NCI-H1436 (cell line): ENCODE measurements around the gene C11orf91.
"Not testable (repeated sequence)": the region's sequence is repeated elsewhere in the genome, so short reads cannot be mapped to it uniquely, and the experiment has no call there.

Experiments
- DNase-seq: peaks from one replicate; lab custom pipeline; 2025; lab: John Stamatoyannopoulos, UW

C11orf91 gene

DNA sequence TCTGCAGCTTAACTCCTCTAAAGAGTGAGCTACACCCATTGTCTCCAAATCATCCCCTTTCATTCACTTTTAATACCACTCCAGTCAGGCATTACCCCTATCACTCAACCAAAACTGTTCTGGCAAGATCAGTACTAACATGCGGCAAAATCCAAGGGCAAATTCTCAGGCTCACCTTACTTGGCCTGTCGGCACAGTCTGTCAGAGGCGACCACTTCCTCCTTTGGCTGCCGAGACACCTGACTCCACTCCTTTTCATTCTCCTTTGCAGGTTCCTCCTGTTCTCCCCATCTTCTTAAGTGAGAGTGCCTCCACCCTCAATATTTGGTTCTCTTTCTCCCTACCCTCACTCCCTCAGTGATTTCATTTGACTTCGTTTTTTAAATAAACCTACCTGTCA is 4.2 kb downstream of the C11orf91 start:
- no peak for DNase-seq

DNA sequence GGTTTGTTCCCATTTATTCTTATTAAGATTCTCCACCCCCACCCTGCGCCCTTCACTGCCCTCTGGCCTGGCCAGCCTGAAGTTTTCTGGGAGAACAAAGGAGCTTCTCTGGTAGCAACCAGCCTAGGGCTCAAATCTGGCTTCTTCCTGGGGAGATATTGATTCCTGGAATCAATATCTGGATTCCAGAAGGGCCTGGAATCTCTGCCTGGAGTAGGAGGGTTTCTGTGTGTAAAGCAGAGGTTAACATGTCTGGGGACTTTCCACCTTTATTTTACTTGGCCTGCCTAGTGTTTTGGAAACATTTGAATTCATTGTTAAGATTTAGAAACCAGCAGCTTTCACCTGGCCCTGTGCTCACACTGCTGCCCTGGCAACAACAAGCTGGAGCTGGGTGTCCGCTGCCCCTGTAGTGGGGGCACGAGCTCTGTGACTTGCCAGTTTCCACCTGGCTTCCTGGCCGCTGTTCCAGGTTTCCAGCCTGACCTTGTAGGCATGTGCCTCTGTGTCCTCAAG is 5.5 kb downstream of the C11orf91 start:
- no peak for DNase-seq

GRCh38 chr11:33694346-33695050 is 6.1 kb downstream of the C11orf91 start:
- no peak for DNase-seq

- DNase-seq = no peak
Measured at GRCh38 chr11:33692541-33692940, 8.1 kb downstream of the C11orf91 start.

GRCh38 chr11:33692013-33692504 is 8.6 kb downstream of the C11orf91 start:
- DNase-seq = no peak

- no peak for DNase-seq
Measured at GRCh38 chr11:33691066-33691864, 9.4 kb downstream of the C11orf91 start.

DNA sequence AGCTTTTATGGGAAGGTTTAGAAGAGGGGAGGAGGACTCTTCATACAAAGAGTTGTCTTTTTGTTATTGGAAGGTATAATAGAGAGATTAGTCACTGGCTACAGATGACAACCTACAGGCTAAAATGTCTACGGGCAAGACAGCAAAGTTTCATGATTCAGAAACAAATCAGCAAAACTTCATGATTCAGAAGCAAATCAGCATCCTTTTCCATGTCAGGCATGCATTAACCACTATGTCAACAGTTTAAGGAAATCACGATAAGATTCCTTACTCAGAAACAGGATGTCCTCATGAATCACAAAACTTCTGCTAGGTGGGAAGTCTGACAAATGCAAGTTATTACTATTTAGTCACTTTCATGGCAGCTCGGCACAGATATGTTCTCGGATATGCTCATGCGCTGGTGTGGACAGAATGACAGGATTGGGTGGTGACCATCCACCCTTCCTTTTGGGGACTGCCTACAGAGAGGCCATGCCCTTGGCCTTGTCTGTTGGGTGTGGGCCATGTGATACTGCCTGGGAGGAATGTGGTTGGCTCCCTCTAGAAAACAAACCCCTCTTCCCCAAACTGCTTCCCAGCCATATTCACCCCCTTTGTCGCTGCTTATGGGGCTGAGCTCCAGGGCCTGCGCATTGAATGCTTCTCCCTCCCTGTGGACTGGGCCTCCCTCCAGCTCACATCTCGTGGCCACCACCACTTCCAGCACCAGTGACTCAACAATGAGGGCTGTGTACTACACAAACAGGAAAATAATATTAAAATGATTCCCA is 10.1 kb downstream of the C11orf91 start:
- no peak for DNase-seq

- no peak for DNase-seq
Measured at GRCh38 chr11:33689501-33689900, 11.1 kb downstream of the C11orf91 start.

GRCh38 chr11:33689085-33689484 is 11.5 kb downstream of the C11orf91 start:
- no peak for DNase-seq

GRCh38 chr11:33687733-33688479 is 12.7 kb downstream of the C11orf91 start:
- peak; percentile 56 for DNase-seq

- no peak for DNase-seq
Measured at GRCh38 chr11:33685082-33685481, 15.5 kb downstream of the C11orf91 start.

DNA sequence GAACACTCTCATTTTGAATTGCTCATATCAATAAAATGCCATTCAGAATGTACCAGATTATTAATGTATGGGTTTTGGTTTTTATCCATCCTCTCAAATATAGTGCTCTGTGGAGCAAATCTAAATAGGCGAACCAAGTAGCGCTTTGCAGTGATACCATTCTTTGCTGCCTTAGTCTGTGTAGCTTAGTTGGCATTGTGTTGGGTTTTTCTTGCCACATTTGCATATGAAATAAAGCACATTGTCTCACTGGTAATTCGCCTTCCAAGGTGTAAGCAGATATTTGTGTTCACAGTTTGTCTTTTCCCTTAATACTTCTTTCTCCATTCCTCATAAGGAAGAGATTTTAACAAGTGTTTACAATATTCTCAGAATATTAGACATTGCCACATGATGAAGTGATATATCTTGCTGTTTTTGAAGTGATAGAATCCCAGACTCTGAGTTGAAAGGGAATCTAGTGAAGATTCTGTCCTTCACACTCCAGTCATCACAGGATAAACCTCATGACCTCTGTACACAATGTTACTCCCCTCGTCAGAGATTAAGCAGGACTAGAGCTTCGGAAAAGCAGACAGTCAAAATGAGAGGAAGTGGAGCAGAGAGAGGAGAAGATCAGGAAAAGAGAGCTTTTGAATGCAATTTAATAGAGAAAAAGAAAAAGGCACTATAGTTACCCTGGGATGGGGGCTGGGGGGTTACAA is 16.5 kb downstream of the C11orf91 start:
- DNase-seq = no peak

GRCh38 chr11:33682446-33682845 is 18.2 kb downstream of the C11orf91 start:
- DNase-seq = no peak

GRCh38 chr11:33682019-33682418 is 18.6 kb downstream of the C11orf91 start:
- DNase-seq = no peak

DNA sequence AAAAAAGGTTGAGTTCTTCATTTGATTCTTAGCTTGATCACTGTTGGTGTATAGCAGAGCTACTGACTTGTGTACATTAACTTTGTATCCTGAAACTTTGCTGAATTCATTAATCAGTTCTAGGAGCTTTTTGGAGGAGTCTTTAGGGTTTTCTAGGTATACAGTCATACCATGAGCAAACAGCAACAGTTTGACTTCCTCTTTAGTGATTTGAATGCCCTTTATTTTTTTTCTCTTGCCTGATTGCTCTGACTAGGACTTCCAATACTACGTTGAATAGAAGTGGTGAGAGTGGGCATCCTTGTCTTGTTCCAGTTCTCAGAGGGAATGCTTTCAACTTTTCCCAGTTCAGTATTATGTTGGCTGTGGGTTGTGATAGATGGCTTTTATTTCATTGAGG is 22.0 kb downstream of the C11orf91 start:
- DNase-seq = not testable (repeated sequence)

DNA sequence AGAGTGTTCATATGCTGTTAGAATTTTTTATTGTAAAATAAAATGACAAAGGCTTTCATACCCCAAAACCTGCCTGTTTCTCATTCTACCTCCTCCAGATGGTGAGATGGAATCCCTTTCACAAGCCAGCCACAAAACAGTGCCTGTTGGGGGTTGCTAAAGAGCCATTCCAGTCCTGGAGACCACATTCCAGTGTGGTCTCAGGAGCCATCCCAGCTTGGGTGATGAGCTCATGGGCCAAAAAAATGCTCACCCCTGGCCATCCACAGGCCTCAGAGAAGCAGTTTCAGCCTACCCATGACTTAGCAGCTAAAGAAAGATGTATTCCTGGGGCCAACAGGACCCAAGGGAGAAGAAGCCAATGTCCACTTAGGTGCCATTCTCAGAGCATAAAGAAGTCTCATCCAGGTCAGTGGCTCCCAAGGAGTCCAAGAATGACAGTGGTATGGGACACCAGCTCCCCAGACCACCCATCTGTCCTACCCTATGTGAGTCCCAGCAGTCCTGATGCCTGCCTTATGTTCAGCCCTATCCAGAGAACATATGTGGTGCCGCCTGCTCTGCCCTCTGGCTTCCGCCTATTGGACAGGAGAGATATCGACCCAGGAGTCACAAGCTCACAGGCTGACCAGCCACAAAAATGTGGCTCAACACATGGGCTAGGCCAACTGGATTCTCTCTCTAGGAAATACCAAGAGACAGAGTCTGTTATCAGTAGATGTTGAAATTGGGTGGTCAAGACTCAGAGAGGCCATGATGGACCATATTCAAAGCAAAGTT is 26.4 kb downstream of the C11orf91 start:
- no peak for DNase-seq

GRCh38 chr11:33672273-33672672 is 28.4 kb downstream of the C11orf91 start:
- no peak for DNase-seq

GRCh38 chr11:33670250-33671011 is 30.2 kb downstream of the C11orf91 start:
- DNase-seq = no peak

DNA sequence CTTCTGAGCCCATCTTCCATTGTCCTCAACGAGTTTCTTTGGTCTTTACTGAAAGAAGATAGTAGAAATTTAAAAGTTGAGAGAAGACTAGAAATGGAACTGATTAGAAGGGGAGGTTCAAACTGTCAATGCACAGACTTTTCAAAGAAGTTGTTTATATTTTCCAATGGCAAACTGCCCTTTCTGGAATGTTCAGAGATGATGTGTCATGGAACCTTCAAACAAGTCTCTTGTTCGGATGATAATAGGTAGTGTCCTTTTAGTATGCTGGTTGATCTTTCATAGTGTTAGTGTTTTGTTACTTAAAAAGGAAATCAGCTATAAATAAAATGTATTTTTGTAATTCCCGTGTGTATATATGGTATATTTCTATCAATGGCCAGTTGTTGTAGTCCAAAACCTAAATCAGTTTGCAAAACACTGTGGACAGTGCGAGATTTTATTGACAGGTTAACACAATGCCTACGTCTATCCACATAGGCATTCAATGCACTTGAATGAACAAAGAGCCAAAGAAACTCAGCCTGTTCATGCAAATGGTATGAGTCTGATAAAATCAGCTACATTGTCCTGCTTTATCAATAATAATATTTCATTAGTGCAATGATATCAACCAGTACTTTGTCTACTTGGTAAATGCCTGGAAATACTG is 30.9 kb downstream of the C11orf91 start:
- DNase-seq = no peak
